Epithelial cell of prostate (primary cell): Measurements from ENCODE around the gene DIS3L2.

Experiments
- DNase-seq: peaks from one replicate; pipeline ENCODE4 v3.0.0-alpha.2; 2011; ENCODE audit warnings: low read depth, low spot score
- H3K27ac ChIP-seq: fragments of 450-650 bp; 2 replicates; pipeline ENCODE4 v1.5.1; 2017; ENCODE audit warnings: mild to moderate bottlenecking

Gene DIS3L2

DNA sequence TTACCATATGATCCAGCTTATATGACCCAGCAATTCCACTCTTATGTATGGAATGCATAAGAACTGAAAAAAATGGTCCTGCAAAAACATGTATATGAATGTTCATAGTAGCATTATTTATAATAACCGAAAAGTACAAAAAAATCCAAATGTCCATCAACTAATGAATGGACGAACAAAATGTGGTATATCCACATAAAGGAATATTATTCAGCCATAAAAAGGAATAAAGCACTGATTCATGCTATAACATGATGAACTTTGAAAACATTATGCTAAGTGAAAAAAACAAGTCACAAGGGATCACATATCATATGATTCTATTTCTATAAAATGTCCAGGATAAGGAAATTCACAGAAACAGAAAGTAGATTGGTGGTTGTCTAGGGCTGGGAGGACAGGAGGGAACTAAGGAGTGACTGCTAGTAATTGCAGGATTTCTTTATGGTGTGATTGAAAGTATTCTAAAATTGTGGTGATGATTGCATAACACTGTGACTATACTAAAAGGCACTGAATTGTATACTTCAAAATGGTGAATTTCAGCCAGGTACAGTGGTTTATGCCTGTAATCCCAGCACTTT, 10.0 kb upstream of the DIS3L2 start:
- no peak for DNase-seq
- H3K27ac ChIP-seq, result no peak overlapping the region

DNA sequence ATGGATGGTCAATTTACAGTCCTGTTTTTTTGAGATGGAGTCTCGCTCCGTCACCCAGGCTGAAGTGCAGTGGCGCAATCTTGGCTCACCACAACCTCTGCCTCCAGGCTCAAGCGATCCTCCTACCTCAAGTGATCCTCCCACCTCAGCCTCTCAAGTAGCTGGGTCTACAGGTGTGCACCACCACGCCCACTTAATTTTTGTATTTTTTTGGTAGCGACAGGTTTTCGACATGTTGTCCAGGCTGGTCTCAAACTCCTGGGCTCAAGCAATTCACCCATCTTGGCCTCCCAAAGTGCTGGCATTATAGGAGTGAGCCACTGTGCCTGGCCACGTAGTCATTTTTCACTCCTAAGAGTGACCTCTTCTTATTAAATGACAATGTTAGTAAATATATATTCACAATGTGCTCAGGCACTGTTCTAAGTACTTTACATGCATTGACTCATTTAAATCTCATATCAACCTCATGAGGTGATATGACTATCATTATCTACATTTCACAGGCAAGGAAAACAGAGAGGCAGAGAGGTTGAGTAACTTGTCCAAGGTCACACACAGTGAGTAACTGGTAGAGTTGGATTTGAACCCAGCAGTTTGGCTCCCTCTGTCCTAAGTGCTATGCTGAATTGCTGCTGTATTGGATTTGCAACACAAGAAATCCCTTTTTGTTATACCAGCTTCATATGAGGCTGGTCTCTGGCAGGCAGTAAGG, 5.6 kb upstream of the DIS3L2 start:
- no peak for DNase-seq
- H3K27ac ChIP-seq, result no peak overlapping the region

DNA sequence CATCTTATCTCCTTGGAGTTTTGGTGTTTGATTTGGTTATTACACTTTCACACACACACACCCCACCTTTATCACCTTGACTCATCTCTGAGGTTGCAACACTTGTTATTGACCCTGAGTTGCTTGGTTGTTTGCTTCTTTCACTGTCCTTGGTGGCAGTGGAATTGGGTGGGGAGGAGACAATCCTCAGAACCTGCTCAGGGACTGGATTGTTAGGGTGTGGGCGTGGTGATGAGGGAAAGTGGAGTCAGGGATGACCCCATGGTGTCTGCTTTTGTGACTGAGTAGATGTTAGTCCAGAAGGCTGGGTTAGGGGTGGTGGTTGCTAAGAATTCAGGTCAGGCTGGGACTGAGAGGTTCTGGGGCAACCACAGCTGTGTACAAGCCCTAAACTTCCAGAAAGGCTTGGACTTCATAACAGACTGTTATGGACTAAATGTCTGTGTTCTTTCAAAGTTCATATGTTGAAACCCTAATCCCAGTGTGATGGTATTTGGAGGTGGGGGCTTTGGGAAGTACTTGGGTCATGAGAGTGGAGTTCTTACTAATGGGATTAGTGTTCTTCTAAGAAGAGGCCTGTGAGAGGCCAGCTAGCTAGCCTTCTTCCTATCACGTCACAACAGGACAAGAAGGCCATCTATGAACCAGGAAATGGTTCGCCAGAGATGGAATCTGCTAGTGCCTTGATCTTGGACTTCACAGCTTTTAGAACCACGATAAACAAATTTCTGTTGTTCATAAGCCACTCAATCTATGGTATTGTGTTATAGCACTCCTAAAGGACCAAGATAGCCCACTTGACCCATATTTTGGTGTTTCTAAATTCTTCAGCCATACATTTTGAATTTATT, 3.4 kb upstream of the DIS3L2 start:
- H3K27ac ChIP-seq, result no peak overlapping the region
- DNase-seq, result no peak

DNA sequence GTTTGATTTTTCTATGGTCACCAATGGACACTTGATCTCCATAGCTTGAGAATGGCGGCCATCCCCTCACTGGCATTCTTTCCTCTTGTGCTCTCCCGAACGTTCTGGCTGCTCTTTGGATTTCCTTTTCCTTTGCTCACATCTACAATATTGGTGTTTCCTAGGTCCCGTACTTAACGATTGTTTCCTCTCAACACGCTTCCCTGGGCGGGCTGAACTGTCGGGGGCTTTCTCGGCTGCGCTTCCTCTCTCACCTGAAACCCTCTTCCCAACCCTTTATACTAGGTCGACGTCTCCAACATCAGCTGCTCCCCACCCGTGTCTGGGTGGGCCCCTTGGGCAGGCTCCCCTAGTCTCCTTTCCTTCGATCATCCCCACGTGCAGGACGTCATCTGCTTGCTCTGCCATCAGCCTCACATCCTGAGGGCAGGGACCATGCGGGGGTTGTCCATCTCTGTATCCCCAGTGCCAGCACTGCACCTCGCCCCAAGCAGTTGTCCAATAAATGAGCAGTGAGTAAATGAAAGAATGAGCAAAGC, 634 bp upstream of the DIS3L2 start:
- DNase-seq, result no peak

DNA sequence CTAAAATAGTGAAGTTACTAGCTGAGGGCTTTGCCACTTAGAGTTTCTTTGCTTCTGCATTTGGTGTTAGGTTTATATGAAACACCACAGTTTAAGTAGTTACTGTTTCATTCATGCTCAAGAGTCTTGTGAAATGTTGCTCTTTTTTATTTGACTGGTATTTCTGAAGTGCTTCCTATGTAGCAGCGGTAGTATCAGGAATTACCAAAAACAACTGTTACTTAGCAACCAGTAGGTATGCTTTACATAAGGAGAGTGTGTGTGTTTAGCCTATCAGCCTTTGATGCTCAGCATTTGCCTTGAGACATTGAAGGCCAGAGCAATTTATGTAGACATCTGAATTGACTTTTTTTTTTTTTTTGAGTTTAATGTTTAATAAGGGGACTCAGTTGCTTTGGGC, 3.6 kb downstream of the DIS3L2 start:
- no peak for DNase-seq
- H3K27ac ChIP-seq, result no peak overlapping the region

More for the DNA sequence above, 634 bp upstream of the DIS3L2 start:
- H3K27ac ChIP-seq, result peak overlapping the region; percentile 71

DNA sequence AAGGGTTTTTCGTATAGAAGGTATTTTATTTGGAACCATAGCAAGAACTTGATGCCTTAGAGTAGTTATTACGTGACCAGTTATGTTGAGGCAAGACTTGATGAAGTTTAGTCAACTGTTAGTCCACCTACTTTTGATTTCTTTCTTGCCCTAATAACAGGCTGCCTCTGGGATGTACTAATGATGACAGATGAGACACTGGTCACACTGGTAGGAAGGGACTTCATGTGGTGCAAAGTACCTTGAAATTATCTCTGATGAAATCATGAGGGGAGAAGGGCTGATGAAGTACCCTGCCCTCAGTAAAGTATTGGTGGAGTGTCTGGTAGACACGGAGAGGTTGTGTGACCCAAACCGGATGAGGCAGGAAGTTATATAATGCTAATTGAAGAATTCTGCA, 5.4 kb downstream of the DIS3L2 start:
- no peak overlapping the region for H3K27ac ChIP-seq
- no peak for DNase-seq

DNA sequence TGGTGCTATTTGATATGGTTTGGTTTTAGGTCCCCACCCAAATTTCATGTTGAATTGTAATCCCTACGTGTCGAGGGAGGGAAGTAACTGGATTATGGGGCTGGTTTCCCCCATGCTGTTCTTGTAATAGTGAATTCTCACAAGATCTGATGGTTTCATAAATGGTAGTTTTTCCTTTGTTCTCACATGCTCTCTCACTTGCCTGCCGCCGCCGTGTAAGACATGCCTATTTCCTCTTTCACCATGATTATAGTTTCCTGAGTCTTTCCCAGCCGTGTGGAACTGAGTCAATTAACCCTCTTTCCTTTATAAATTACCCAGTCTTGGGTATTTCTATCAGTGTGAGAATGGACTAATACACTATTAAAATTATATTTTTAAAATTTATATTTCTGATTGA, 7.3 kb downstream of the DIS3L2 start:
- H3K27ac ChIP-seq, result no peak overlapping the region
- DNase-seq, result no peak

DNA sequence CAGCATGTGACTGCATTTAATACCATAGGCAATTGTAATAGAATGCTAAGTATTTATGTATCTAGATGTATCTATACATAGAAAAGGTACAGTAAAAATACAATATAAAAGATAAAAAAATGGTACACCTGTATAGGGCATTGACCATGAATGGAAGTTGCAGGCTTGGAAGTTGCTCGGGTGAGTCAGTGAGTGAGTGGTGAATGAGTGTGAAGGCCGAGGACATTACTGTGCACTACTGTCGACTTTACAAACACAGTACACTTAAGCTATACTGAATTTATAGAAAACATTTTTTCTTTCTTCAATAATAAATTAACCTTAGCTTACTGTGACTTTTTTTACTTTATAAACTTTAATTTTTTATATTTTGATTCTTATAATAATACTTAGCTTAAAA, 8.9 kb downstream of the DIS3L2 start:
- DNase-seq, result no peak
- no peak overlapping the region for H3K27ac ChIP-seq

DNA sequence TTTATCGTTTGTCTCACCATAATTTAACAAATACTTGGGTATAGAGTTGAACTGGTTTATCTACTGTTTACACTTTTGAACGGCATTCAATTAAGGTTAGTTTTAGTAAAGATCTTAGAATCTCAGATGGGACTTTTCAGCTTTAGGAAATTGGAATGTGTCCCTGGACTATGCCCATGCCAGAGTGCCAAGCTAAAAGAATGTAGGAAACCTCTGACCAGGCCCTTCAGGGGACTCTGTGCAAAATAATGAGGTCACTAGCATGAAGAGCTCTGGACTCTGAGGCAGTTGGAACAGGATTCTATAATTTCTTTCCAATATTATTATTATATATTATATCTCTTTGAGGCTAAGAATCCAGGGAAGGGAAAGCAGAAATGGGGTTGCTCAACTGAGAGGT, 13.5 kb downstream of the DIS3L2 start:
- DNase-seq, result no peak
- no peak overlapping the region for H3K27ac ChIP-seq

DNA sequence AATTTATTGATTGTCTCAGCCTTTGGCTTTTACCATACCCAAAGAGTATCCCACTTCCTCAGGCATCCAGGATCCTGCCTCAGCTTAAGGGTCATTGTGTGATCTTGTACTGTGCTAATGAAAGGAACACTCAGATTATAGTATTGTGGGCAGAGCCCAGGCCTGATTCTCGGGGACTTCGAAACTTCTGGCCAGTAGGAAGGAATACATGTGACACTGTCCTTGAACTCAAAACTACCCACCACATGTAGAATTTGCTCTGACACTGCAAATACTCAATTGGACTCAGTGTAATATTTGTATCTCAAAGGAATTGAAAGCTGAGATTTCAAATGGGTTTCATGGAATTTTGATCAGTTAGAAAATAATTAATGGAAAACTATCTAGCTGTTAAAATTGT, 15.9 kb downstream of the DIS3L2 start:
- no peak for DNase-seq
- no peak overlapping the region for H3K27ac ChIP-seq

DNA sequence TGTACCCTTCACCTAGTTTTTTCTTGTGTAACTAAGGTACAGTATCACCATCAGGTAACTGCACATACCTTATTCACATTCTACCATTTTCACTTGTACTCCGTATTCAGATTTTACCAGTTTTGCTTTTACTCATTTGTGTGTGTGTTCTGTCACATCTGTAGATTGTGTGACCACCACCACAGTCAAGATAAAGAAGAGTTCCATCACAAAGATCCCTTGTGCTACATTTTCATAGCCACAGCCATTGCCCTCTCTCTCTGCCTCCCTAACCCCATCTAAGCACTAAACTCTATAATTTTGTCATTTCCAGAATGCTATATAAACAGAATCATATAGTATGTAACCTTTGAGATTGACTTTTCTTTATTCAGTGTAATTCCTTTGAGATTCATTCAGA, 23.5 kb downstream of the DIS3L2 start:
- no peak overlapping the region for H3K27ac ChIP-seq
- no peak for DNase-seq

DNA sequence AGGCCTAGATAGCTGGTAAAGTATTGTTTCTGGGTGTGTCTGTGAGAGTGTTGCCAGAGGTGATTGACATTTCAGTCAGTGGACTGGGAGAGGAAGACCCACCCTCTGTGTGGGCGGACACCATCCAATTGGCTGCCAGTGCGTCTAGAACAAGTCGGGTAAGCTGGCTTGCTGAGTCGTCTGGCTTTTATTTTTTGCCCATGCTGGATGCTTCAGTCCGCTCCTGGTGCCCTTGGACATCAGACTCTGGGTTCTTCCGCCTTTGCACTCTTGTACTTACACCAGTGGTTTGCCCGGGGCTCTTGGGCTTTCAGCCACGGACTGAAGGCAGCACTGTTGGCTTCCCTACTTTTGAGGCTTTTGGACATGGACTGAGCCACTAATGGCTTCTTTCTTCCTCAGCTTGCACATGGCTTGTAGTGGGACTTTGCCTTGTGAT, 24.3 kb downstream of the DIS3L2 start:
- DNase-seq, result no peak

DNA sequence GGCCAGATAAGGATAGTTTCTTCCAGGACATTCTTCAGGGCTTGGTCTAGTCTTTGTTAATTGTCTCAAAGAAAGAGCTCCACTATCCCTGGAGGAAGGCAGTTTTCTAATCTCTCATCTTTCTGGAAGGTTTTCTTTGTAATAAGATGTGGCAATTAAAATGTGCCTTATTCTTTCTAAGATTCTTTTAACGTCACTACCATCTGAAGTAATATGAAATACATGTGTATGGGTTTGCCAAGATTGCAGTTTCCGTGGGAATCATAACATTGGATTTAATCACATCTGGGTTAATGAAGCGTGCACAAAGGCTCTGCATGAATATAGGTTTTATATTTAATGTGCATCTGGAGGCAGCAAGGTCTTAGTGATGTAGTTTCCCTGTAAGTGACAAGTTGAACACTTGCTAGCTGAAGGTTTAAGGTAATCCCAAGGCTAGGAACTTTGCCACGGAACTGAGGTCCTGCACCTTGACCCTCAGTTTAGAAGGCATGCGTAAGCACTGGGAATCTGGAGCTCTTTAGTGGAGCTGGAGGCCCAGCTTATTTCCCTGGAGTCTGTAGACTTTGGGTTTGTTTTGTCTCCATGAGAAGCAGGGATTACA, 25.7 kb downstream of the DIS3L2 start:
- DNase-seq, result no peak
- no peak overlapping the region for H3K27ac ChIP-seq

More for the DNA sequence above, 24.3 kb downstream of the DIS3L2 start:
- no peak overlapping the region for H3K27ac ChIP-seq

DNA sequence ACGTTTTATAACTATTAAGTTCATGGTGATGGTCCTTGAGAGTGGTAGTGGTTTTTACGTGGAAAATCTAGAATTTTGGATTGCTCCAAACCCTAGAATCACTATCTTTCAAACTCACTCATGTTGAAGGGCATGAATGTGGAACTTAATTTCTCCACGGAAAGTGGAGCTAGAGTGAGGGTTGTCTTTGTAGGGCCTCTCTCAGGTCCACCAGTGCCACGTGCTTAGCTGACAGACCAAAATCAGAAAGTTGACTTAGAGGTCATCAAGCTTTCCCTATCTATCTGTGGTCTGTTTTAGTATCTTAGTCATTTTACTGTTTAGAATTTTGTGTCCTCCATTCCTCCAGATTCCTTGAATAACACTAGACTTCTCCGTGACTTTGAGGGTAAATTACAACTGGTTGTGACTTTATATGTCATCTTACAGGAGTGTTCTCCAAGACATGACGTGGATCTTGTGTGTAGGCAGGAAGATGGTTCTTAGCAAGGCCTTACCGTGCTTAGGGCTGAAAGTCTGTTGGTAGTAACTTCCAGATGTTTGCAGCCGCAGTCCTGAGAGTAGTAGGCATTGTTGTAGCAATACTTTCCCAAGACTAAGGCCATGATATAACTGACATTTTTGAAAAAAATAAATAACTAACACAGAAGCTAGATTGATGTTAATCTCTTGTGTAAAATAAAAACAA, 26.8 kb downstream of the DIS3L2 start:
- H3K27ac ChIP-seq, result no peak overlapping the region

DNA sequence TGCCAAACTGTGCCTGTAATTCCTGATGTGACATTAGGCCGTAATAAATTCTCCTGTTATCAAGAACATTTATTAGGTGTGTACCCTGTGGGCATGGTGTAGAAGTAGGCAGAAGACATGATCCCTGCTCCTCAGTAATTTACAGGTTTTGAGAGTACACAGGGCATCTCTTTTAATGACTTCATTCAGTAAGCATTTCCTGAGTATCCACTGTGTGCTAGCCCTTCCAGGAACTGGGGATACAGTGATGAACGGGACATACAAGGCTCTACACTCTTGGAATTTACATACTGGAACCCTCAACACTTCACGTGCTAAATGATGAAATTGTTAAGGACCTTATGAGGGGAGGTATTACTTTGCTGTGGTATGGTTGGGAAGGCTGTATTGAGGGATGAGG, 30.2 kb downstream of the DIS3L2 start:
- H3K27ac ChIP-seq, result no peak overlapping the region
- DNase-seq, result no peak

More for the DNA sequence above, 26.8 kb downstream of the DIS3L2 start:
- DNase-seq, result no peak

DNA sequence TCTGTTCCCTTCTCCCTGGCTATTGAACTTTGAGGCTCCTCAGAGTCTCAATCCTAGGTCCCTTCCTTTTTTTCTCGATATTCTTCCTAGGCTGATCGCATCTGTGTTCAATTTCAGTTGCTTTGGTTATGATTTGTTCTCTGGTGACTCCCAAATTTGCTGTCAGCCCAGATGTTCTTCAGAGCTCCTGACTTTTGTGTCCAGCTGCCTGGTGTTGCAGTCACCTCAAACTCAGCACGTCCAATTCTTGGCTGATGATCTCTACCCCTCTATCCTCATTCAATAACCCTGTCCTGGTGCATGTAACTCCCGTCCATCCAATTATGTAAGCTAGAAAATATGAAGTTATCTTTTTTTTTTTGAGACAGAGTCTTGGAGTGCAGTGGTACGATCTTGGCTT, 31.4 kb downstream of the DIS3L2 start:
- no peak for DNase-seq
- no peak overlapping the region for H3K27ac ChIP-seq

DNA sequence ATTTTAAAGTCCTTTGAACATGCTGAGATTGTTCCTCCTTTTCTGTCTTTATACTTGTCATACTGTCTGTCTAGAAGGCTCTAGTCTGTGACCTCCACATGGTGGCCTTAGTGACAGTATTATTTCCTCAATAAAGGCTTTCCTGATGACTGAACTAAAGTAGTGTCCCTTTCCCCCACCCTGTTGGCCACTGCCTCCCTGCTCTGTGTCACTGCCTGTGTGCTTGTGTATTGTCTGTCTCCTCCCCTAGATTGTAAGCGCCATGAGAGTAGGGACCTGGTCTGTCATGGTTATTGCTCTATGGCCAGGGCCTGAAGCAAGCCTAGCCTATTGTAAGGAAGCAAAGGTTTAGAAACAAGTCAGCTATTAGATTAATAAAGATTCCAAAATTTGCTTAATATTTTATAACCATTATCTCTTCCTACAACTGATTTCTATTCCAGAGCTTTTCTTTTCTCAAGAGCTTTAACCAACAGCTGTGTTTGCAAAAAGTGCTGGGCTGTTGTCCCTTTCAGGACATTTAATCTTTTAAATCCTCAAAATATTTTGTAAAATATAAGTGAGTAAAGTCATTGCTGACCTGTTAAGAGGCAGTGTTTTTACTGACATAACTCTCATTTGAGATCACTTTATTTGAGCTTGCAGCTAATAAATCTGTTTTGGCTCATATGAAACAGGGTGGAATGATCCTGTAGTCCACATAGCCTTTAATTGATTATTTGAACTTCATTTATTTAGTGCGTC, 35.5 kb downstream of the DIS3L2 start:
- no peak overlapping the region for H3K27ac ChIP-seq
- DNase-seq, result no peak

DNA sequence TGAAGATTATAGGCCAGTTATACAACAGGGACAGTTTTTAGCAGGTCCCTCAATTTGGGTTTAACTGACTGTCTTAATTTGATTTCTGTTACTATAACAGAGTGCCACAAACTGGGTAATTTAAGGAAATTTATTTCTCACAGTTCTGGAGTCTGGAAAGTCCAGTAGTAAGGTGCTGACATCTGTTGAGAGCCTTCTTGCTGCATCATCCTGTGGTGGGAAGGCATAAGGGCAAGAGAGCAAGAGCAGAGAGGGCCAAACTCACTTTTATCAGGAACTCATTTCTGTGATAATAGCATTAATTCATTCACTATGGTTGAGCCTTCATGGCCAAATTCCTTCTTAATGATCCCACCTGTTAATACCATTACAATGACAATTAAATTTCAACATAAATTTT, 36.5 kb downstream of the DIS3L2 start:
- H3K27ac ChIP-seq, result no peak overlapping the region
- no peak for DNase-seq

DNA sequence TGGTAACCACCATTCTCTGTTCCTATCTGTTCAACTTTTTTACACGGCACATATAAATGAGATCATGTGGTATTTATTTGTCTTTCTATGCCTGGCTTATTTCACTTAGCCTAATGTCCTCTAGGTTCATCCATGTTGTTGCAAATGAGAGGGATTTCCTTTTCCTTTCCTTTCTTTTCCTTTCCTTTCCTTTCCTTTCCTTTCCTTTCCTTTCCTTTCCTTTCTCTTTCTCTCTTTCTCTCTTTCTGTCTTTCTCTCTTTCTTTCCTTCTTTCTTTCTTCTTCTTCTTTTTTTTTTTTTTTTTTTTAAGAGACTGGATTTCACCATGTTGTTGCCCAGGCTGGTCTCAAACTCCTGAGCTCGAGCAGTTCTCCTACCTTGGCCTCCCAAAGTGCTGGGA, 38.9 kb downstream of the DIS3L2 start:
- no peak for DNase-seq
- H3K27ac ChIP-seq, result no peak overlapping the region
